ENCODE data around the gene CLDN5.

The CLDN5 gene

DNA sequence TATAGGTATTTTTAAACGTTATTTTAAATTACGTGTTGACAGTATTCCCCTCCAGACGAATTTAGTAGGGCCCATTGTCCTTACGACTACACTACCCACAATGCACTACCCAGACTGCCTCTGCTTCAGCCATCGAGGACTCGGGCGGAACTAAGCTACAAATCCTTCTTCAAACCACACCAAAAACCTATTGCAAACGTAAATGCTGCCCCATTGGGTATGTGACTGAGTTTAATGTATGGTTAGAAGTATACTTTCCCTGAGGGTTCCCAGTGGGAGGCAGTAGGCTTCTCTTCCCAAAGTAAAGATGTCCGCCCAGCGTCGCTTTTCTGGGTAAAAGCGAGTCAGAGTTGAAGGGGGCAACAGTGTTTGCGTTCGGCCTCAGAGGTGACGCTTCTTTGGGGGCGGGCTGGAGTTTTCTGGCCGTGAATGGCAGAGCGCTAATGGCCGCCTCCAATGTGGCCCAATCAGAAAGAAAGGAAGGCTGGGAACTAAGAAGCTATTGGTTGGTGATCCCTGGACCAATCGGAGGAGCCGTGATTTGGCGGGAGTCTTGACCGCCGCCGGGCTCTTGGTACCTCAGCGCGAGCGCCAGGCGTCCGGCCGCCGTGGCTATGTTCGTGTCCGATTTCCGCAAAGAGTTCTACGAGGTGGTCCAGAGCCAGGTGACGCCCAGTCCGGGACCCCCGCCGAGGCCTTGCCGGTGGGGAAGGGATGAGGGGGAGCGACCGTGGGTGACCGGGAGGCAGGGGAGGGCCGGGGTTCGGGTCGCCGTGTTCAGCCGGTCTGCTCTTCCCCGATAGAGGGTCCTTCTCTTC, 44.6 kb downstream of the CLDN5 start, which contains the start of gene CDC45:
CDC45 (plus strand) TSS at position 566 of the 818 bp plus-strand sequence; CDS start at position 615, 49 bp downstream.
- DNase-seq (ENCODE audit: low read depth): peak; percentile 83

DNA sequence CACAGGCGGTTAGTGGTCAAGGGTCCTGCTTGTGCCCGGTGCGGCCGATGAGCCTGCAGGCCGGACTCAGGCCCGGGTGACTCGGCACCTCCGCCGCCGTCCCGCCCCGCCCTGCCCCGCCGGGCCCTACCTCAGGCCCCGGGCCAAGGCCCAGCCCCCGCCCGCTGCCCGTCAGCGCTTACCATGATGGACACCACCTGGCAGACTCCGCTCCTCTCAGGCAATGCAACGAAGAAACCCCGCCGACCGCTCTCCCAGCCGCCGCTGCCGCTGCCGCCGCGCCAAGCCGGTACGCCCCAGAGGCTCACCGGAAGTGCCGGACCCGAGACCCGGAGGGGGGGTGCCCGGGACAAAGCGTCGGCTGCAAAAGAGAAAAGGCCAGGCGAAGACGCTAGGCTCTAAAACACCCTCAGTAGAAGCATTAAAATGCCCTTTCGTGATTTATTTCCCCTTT, 45.3 kb downstream of the CLDN5 start, which contains the start of gene UFD1:
UFD1 (minus strand) TSS at position 293 of the 454 bp plus-strand sequence; CDS start at position 185, 108 bp downstream.
- DNase-seq (ENCODE audit: low read depth): peak; percentile 64

DNA sequence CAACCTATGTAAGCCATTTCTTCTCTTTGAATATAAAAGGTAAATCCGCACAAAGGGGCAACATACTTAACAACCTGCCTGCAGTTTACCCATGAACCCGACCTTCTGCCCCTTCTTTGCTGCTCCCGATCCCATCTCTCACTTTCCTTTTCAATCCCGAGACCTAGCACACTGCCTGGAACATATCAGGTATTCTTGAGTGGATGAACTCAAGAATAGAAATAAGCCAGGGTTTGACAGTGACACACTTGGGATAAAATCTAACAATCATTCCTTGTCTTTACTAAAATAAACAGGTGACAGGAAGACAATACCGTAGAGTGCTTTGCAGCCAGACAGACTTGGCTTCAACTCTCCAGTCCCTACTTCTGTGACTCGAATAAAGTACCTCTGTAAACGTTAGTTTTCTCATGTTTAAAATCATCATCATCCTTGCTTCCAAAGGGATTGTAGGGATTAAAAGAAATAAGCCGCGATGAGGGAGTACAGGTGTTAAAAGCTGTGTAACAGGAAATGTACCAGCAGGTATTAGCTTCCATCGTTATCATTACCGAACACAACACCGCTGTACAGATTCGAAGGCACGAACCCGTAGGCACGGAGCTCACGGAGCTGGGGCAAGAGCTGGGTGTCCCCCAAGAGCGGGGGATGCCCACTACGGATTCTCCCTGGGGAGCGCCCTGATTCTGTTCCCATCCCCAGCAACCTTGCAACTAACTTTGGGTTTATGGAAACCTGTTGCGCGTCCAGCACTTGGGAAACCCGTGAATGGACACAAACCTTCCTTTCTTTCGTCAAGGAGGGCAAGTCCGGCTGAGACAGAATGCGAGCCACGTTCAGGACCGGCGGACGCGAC, 45.9 kb downstream of the CLDN5 start:
- no peak for DNase-seq (ENCODE audit: low read depth)

DNA sequence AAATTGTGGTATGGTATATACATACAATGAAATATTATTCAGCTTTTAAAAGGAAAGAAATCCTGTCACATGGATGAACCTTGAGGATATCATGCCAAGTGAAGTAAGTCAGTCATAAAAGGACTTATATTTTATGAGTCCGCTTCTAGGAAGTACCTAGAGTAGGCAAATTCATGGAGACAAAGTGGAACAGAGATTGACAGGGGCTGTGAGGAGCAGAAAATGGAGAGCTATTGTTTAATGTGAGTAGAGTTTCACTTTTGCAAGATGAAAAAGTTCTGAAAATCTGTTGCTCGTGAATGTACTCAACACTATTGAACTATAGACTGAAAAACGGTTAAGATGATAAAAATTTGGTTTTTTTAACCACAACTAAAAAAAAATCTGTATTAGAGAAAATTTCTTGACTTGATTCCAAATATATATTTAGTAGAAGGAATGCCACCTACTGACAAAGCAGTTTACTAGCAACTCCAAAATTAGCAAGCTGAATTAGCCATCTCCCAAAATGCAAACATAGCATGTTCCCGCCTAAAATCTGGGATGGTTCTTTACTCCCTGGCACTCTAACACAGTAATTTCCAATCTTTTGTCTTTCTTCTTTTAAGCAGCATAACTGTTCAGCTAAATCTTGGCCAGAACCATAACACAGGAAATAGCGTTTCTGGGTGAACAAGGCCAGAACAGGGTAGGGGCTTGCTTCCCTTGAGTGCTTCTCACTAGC, 46.7 kb downstream of the CLDN5 start:
- DNase-seq (ENCODE audit: low read depth): no peak

DNA sequence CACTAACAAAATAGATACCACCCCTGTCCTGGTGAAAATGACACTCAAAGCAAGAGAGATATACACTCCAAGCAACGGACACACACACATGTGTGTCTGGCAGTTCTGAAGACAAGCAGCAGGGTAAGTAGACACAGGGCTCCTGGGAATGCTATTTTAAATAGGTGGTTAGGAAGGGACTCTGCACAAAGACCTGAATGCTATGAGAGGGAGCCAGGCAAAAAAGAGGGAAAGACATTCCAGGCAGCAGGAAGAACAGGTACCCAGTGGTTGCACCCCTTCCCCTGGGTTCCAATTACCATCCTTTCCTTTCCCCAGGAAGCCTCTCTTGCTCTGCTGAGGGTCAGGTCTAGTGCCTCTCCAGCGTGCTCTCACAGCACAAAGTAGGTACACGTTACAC, 48.2 kb downstream of the CLDN5 start:
- no peak for DNase-seq (ENCODE audit: low read depth)

DNA sequence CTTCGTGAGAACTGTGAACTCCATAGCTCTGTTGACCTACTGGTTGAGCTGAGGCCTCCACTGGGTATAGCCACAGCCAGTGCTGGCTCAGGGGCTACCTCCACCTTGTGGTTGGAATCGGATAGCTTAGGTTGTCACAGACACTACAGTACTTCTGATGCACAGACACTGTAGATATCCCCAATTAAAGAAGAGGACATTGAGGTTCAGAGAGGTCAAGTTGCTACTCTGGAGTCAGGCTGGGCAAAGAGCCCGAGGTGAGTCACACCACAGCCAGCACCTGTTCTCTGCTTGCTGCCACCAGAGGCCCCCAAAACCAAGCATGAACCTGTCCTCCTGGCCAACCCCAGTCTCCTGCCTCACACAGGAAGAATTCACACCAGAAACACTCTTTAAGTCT, 50.6 kb downstream of the CLDN5 start:
- DNase-seq (ENCODE audit: low read depth): no peak

Data from stimulated activated CD8-positive, alpha-beta memory T cell treated with anti-CD3 and anti-CD28 coated beads, Interleukin-7, amount 100 ng/mL, for 24 hours (primary cell).